IMR-90 (cell line): ENCODE results near the gene C11orf58.

Experiments
- BHLHE40 ChIP-seq: fragments of 150-350 bp; IDR thresholded peaks from 2 replicates; pipeline ENCODE4 v1.6.1; 2016; ENCODE audit warnings: mild to moderate bottlenecking, low read depth, low read length
- CEBPB ChIP-seq: IDR thresholded peaks from 2 replicates; pipeline ENCODE4 v1.6.1; 2012; ENCODE audit warnings: low read depth, low read length, improper control_type of control experiment
- MAFK ChIP-seq: IDR thresholded peaks from 2 replicates; pipeline ENCODE4 v1.6.1; 2012; ENCODE audit warnings: low read depth, low read length, improper control_type of control experiment
- MXI1 ChIP-seq: IDR thresholded peaks from 2 replicates; pipeline ENCODE4 v1.6.1; 2012; ENCODE audit warnings: low read depth, mild to moderate bottlenecking, low read length, moderate library complexity, borderline replicate concordance
- NFE2L2 ChIP-seq: fragments of 150-350 bp; IDR thresholded peaks from 2 replicates; pipeline ENCODE4 v1.6.1; 2016; ENCODE audit warnings: low read depth, mild to moderate bottlenecking, low read length
- POLR2A ChIP-seq: IDR thresholded peaks from 2 replicates; pipeline ENCODE4 v1.6.1; 2012; ENCODE audit warnings: mild to moderate bottlenecking, low read depth, low read length
- RCOR1 ChIP-seq: IDR thresholded peaks from 2 replicates; pipeline ENCODE4 v1.6.1; 2012; ENCODE audit warnings: mild to moderate bottlenecking, low read length, improper control_type of control experiment; ENCODE audit not compliant: insufficient replicate concordance
- RFX5 ChIP-seq: IDR thresholded peaks from 2 replicates; pipeline ENCODE4 v1.8.0; 2012; ENCODE audit warnings: low read depth, mild to moderate bottlenecking, low read length, moderate library complexity
- SMC3 ChIP-seq: fragments of 150-350 bp; IDR thresholded peaks from 2 replicates; pipeline ENCODE4 v1.6.1; 2016; ENCODE audit warnings: low read depth, mild to moderate bottlenecking, antibody characterized with exemption, low read length, moderate library complexity
- TF ChIP-seq, protein P1 (sequence below): fragments of 150-350 bp; IDR thresholded peaks from 2 replicates; pipeline ENCODE4 v1.6.1; 2017; ENCODE audit warnings: mild to moderate bottlenecking, antibody characterized with exemption, low read length, low read depth
- TF ChIP-seq, protein P2 (sequence below): conservative IDR thresholded peaks from 2 replicates; pipeline ENCODE4 v1.5.1; 2012; ENCODE audit warnings: mild to moderate bottlenecking, low read depth, low read length, improper control_type of control experiment
- TF ChIP-seq, protein P3 (sequence below): fragments of 150-350 bp; IDR thresholded peaks from 2 replicates; pipeline ENCODE4 v1.6.1; 2016; ENCODE audit warnings: low read depth, mild to moderate bottlenecking, low read length, moderate library complexity, borderline replicate concordance

DNA sequence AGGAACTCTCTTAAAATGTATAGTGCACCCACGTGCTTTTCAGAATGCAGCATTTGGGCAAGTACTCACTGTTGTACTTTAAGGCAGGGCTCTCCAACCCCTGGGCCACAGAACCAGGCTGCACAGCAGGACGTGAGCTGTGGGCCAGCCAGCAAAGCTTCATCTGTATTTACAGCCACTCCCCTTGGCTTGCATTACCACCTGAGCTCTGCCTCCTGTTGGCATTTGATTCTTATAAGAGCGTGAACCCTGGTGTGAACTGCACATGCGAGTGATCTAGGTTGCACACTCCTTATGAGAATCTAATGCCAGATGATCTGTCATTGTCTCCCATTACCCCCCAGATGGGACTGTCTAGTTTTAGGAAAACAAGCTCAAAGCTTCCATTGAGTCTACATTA lies 3.0 kb downstream of the C11orf58 start:
- TF ChIP-seq, protein P1, sequence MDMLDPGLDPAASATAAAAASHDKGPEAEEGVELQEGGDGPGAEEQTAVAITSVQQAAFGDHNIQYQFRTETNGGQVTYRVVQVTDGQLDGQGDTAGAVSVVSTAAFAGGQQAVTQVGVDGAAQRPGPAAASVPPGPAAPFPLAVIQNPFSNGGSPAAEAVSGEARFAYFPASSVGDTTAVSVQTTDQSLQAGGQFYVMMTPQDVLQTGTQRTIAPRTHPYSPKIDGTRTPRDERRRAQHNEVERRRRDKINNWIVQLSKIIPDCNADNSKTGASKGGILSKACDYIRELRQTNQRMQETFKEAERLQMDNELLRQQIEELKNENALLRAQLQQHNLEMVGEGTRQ = no peak
- TF ChIP-seq MAFK (no peak), POLR2A (no peak), RCOR1 (no peak), NFE2L2 (no peak), CEBPB (no peak), RFX5 (no peak), BHLHE40 (no peak), MXI1 (no peak), SMC3 (no peak)
- TF ChIP-seq, protein P2, sequence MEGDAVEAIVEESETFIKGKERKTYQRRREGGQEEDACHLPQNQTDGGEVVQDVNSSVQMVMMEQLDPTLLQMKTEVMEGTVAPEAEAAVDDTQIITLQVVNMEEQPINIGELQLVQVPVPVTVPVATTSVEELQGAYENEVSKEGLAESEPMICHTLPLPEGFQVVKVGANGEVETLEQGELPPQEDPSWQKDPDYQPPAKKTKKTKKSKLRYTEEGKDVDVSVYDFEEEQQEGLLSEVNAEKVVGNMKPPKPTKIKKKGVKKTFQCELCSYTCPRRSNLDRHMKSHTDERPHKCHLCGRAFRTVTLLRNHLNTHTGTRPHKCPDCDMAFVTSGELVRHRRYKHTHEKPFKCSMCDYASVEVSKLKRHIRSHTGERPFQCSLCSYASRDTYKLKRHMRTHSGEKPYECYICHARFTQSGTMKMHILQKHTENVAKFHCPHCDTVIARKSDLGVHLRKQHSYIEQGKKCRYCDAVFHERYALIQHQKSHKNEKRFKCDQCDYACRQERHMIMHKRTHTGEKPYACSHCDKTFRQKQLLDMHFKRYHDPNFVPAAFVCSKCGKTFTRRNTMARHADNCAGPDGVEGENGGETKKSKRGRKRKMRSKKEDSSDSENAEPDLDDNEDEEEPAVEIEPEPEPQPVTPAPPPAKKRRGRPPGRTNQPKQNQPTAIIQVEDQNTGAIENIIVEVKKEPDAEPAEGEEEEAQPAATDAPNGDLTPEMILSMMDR = no peak
- TF ChIP-seq, protein P3, sequence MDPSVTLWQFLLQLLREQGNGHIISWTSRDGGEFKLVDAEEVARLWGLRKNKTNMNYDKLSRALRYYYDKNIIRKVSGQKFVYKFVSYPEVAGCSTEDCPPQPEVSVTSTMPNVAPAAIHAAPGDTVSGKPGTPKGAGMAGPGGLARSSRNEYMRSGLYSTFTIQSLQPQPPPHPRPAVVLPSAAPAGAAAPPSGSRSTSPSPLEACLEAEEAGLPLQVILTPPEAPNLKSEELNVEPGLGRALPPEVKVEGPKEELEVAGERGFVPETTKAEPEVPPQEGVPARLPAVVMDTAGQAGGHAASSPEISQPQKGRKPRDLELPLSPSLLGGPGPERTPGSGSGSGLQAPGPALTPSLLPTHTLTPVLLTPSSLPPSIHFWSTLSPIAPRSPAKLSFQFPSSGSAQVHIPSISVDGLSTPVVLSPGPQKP = no peak
